Stimulated activated CD4-positive, alpha-beta T cell treated with anti-CD3 and anti-CD28 coated beads, Interleukin-2, amount 100 ng/mL, for 48 hours (primary cell): ENCODE results near the gene POGK.

ENCODE experiments used
- DNase-seq, 2 donors: peaks; one replicate each; pipeline ENCODE4 v3.0.0-alpha.2; 2020

The POGK gene

GRCh38 chr1:166905136-166905535, 65.9 kb downstream of the POGK start:
- DNase-seq, result no peak

DNA sequence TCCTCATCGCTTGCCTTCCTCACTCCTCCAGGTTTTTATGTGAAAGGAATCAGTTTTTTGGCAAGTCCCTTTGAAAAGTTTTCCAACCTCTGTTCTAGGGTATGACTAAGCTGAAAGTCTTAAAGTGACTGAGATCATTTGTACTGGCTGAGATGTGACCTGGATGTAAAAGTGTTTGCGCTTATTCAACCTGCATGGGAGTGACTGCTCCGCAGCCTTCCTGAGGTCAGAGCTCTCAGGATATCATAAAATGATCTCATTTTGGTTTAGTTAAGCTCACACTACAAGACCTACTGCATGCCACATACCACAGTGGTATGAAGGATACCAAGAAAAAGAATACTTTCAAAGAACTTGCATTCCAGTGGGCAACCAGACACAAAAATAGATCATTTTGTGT, 66.6 kb downstream of the POGK start:
- DNase-seq, result no peak
